Pancreas (tissue), 10 donors: Measurements from ENCODE around the gene KHNYN. TPM values are rescaled to one million over a fixed set of nuclear protein-coding genes. Genes with fewer than 3 reads are reported as not detected.
"Not testable (repeated sequence)": the region's sequence is repeated elsewhere in the genome, so short reads cannot be mapped to it uniquely, and the experiment has no call there.

ENCODE experiments used
- ATAC-seq, 4 donors: fragments of 200-7000 bp; cut with Tn5 transposase; one replicate each; pipeline versions ENCODE4 v1.8.0 to v1.9.1; 2020; ENCODE audit warnings: mild to moderate bottlenecking in 4 of 4, moderate library complexity in 4 of 4
- DNase-seq, 6 donors: peaks; one replicate each; pipeline ENCODE4 v3.0.0-alpha.2; 2020
- FAIRE-seq: peaks from 2 replicates; lab custom pipeline; 2012; peaks lifted over from hg19 to GRCh38; lab: Jason Lieb, UNC
- H3K27ac ChIP-seq, 4 donors: fragments of 200-600 bp; sonication (generic); 1 replicate in 3 of 4; 2 replicates in 1 of 4; pipeline versions ENCODE4 v1.5.0 to v1.8.0; 2020
- H3K27me3 ChIP-seq, 4 donors: fragments of 200-600 bp; one replicate each; pipeline ENCODE4 v1.8.0; 2021
- H3K36me3 ChIP-seq, 3 donors: fragments of 200-600 bp; sonication (generic) in 1 of 3; one replicate each; pipeline versions ENCODE4 v1.5.0 to v1.8.0; 2020 to 2021
- H3K4me1 ChIP-seq, 3 donors: fragments of 200-600 bp; one replicate each; pipeline ENCODE4 v1.8.0; 2021
- H3K4me3 ChIP-seq, 4 donors: fragments of 200-600 bp; sonication (generic) in 2 of 4; one replicate each; pipeline versions ENCODE4 v1.5.0 to v1.8.0; 2020 to 2021
- H3K9me3 ChIP-seq, 4 donors: fragments of 200-600 bp; one replicate each; pipeline ENCODE4 v1.8.0; 2021
- WGBS, 2 donors: extraction: QIAGEN DNeasy Blood & Tissue Kit; methylation state at CpG; one replicate each; pipeline ENCODE4 v1.1.7; 2013; 5-methylcytosine and 5-hydroxymethylcytosine counted together
- intact Hi-C, 3 donors: fragments of 100-400 bp; cut with DNase I; formaldehyde crosslinking; loops; one replicate each; pipeline versions ENCODE4 v1.11.1 to v1.14.2; 2022
- polyA plus RNA-seq, 2 donors: library from polyadenylated mRNA; stranded (reverse); fragments of 200-250 nt; gene quantifications; one replicate each; pipeline ENCODE4 v1.2.3, GENCODE V29; 2013
- total RNA-seq, 6 donors: library from RNA; stranded (reverse); fragmentation: NEBNext Ultra II Directional in 4 of 6; extraction: Animal tissue kit (Norgen Biotek cat#: 25700) in 4 of 6; gene quantifications; one replicate each; pipeline versions ENCODE4 v1.2.1 to v1.2.4, GENCODE V29; 2021 to 2023
- TF ChIP-seq, protein P1 (sequence below), 4 donors: fragments of 200-600 bp; sonication (generic) in 3 of 4; IDR thresholded peaks; one replicate each; pipeline versions ENCODE4 v1.5.0 to v1.8.0; 2021; ENCODE audit warnings: antibody characterized with exemption in 4 of 4
- donor health status: healthy with polysubstance abuse.
- donor health status: DM: no; HTN: no; CAD: no; lungs with moderate emphysema.
- donor health status: DM: no; HTN: no; CAD: no.
- donor health status: control.
- donor health status: control.
- donor health status: Bipolar disorder and iron deficiency.
- donor health status: DM: yes; HTN: yes; CAD: no.
- donor health status: DM: no; HTN: no; CAD: no.
- donor health status: DM: no; HTN: no; CAD: no.
- donor health status: DM: yes; HTN: yes; CAD: no.

KHNYN gene
- total and polyA plus RNA-seq, 8 donors, result 21.8 to 42.9 (median 26.8) TPM

DNA sequence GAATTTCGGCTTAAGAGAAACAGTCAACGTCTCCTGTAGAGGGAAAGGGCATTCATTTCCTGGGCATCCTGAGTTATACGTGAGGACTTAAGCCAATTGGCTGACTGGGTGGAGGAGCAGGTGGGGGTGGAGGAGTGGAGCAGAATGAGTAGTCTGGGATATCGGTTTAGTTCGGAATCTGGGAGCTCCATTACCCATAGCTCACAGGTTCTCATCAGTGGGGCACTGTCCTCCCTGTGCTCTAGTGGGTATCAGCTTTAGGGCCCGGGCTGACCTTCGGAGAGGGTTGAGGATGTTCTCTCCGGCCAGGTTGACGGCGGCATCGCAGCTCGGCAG, 12.1 kb downstream of the KHNYN start:
- FAIRE-seq (no peak), DNase-seq (no peak), ATAC-seq (no peak)
- 1% methylated on average over 11 to 12 of the region's 12 CpGs for WGBS, 2 donors
- Histone ChIP-seq H3K27ac (peak overlapping the region in 3 of 4 donors; percentile 99), H3K4me3 (peak overlapping the region; percentile 48 to 69 (median 60)), H3K27me3 (no peaks in the 10 kb centered on the region), H3K36me3 (peaks cover 0 to 29% (median 14%) of the 10 kb centered on the region in 3 donors), H3K9me3 (no peaks in the 10 kb centered on the region), H3K4me1 (peaks cover 0 to 22% (median 4%) of the 10 kb centered on the region in 3 donors)
- intact Hi-C loops, result no loop called here
- TF ChIP-seq, protein P1, sequence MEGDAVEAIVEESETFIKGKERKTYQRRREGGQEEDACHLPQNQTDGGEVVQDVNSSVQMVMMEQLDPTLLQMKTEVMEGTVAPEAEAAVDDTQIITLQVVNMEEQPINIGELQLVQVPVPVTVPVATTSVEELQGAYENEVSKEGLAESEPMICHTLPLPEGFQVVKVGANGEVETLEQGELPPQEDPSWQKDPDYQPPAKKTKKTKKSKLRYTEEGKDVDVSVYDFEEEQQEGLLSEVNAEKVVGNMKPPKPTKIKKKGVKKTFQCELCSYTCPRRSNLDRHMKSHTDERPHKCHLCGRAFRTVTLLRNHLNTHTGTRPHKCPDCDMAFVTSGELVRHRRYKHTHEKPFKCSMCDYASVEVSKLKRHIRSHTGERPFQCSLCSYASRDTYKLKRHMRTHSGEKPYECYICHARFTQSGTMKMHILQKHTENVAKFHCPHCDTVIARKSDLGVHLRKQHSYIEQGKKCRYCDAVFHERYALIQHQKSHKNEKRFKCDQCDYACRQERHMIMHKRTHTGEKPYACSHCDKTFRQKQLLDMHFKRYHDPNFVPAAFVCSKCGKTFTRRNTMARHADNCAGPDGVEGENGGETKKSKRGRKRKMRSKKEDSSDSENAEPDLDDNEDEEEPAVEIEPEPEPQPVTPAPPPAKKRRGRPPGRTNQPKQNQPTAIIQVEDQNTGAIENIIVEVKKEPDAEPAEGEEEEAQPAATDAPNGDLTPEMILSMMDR (IDR thresholded peaks at IDR 0.05), result no peak

DNA sequence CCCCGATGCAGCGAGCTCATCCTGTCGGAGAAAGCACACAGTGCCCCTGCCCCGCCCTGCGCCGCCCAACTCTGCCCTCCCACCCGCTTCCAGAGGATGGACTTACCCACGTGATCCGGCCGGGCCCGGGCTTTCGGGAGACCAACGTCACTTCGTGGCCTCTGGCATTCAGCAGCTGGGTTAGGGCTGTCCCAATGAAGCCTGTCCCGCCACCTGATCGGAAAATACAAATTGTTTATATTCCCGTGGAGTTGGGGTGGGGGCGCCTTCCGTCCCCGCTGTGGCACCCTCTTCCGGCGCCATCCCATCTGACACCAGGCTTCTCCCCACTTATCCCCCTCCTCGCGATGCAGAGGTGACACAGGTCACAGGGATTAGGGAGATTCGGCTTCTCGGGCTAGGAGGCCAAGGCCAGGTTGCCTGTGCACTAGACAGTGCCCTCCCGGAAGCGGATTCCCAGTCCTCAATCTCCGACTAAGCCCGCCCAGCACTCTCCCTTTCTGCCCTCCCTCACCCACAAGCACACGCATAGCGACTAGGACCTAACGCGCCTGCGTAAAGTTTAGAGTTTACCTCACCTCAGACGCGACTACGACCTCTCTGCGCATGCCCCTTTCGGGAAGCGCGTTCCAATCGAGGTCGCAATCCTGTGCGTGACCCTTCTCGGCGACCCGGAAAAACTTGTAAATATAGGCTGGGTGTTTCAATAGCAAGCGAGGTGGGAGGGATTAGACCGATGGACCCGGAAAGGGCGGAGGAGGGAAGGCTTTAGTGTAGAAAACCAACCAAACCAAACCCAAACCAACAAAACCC, 12.7 kb downstream of the KHNYN start, which contains the start of gene SDR39U1:
TSS of gene SDR39U1 (minus strand) at position 537 of the 813 bp plus-strand sequence. CDS start at position 530, 7 bp downstream.
- TF ChIP-seq, protein P1 (IDR thresholded peaks at IDR 0.05), result no peak
- peak within 1 kb of the TSS; percentile 48 to 69 (median 60) for H3K4me3 ChIP-seq
- peak within 1 kb of the TSS; percentile 98 to 99 (median 99) for H3K27ac ChIP-seq
- FAIRE-seq (peak; percentile 96), ATAC-seq (peak; percentile 91 to 96 (median 92)), DNase-seq (peak; percentile 90 to 99 (median 98))
- no peaks in the 10 kb centered on the region for H3K27me3 ChIP-seq
- peaks cover 0 to 23% (median 10%) of the 10 kb centered on the region in 3 donors for H3K36me3 ChIP-seq
- intact Hi-C loops, result no loop called here
- 0 to 1% methylated on average over 51 to 52 of the region's 52 CpGs for WGBS, 2 donors
- peaks cover 0 to 22% (median 4%) of the 10 kb centered on the region in 3 donors for H3K4me1 ChIP-seq
- no peaks in the 10 kb centered on the region for H3K9me3 ChIP-seq

DNA sequence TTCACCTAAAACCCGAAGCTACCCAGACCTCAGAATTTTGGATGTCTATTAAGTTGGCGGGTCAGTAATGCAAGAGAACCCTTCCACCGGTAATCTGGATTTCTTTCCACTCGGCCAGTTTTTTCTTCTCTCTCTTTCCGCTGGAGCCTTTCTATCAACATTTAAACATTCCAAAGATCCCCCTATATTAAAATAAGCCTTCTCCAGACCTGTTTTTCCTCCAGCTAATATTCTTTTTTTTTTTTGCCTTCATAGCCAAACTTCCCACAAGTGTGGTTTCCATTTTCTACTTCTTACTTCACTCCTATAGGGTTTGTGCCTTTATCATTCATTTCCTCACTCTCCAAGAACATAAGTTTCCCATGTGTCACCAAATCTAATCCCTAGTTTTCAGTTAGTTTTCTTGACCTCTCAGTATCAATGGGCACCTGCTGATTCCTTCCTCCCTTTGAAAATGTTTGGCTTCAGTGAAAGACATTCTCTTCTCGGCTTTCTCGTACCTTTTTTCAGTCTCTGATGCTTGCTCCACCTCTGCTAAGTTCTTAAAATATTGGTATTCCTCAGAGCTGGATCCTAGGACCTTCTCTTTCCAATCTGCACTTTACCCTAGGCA, 13.4 kb downstream of the KHNYN start:
- FAIRE-seq (no peak), DNase-seq (no peak), ATAC-seq (no peak)
- intact Hi-C loops, result no loop called here
- H3K27me3 ChIP-seq, result no peaks in the 10 kb centered on the region
- H3K9me3 ChIP-seq, result no peaks in the 10 kb centered on the region
- TF ChIP-seq, protein P1 (IDR thresholded peaks at IDR 0.05), result no peak
- H3K27ac ChIP-seq, result peak overlapping the region in 3 of 4 donors; percentile 98 to 99 (median 99)
- H3K4me1 ChIP-seq, result peaks cover 0 to 22% (median 4%) of the 10 kb centered on the region in 3 donors
- WGBS, 2 donors, result 1 to 6% methylated on average over 7 of the region's 7 CpGs
- peaks cover 0 to 16% (median 3%) of the 10 kb centered on the region in 3 donors for H3K36me3 ChIP-seq
- peak overlapping the region; percentile 48 to 69 (median 60) for H3K4me3 ChIP-seq

DNA sequence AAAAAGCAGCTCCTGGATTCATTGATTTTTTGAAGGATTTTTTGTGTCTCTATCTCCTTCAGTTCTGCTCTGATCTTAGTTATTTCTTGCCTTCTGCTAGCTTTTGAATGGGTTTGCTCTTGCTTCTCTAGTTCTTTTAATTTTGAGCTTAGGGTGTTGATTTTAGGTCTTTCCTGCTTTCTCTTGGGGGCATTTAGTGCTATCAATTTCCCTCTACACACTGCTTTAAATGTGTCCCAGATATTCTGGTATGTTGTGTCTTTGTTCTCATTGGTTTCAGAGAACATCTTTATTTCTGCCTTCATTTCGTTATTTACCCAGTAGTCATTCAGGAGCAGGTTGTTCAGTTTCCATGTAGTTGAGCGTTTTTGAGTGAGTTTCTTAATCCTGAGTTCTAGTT, 21.1 kb downstream of the KHNYN start:
- intact Hi-C loops, H3K4me3 ChIP-seq, DNase-seq, H3K36me3 ChIP-seq, H3K27me3 ChIP-seq, ATAC-seq, H3K9me3 ChIP-seq, FAIRE-seq, H3K27ac ChIP-seq, H3K4me1 ChIP-seq: not testable (repeated sequence)
- 69 to 90% methylated on average over 2 of the region's 2 CpGs for WGBS, 2 donors

DNA sequence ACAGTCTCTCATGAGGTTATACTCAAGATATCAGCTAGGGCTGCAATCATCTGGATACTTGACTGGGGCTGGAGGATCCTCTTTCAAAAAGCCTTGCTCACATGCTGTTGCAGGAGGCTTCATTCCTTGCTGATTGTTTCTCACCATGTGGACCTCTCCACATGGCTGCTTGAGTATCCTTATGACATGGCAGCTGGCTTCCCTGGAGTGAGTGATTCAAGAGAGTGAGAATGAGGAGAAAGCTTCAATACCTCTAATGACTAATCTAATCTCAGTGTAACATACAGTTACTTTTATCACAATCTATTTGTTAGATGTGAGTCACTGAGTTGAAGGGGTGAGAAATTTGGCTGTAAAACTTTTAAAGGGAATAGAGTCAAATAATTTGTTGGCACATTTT, 27.2 kb downstream of the KHNYN start:
- Histone ChIP-seq H3K27ac (no peak overlapping the region), H3K9me3 (no peaks in the 10 kb centered on the region), H3K27me3 (no peaks in the 10 kb centered on the region), H3K4me3 (no peak overlapping the region), H3K36me3 (no peaks in the 10 kb centered on the region), H3K4me1 (no peaks in the 10 kb centered on the region)
- FAIRE-seq (no peak), DNase-seq (no peak), ATAC-seq (no peak)
- TF ChIP-seq, protein P1 (IDR thresholded peaks at IDR 0.05), result no peak
- intact Hi-C loops, result no loop called here
